Medulla oblongata (tissue), 1 donor: ENCODE results near the gene MYO18A.
"Not testable (repeated sequence)": the region's sequence is repeated elsewhere in the genome, so short reads cannot be mapped to it uniquely, and the experiment has no call there.

ENCODE experiments used
- DNase-seq: peaks from one replicate; pipeline ENCODE4 v3.0.0-alpha.2; 2015; ENCODE audit errors: extremely low spot score

The MYO18A gene, protein sequence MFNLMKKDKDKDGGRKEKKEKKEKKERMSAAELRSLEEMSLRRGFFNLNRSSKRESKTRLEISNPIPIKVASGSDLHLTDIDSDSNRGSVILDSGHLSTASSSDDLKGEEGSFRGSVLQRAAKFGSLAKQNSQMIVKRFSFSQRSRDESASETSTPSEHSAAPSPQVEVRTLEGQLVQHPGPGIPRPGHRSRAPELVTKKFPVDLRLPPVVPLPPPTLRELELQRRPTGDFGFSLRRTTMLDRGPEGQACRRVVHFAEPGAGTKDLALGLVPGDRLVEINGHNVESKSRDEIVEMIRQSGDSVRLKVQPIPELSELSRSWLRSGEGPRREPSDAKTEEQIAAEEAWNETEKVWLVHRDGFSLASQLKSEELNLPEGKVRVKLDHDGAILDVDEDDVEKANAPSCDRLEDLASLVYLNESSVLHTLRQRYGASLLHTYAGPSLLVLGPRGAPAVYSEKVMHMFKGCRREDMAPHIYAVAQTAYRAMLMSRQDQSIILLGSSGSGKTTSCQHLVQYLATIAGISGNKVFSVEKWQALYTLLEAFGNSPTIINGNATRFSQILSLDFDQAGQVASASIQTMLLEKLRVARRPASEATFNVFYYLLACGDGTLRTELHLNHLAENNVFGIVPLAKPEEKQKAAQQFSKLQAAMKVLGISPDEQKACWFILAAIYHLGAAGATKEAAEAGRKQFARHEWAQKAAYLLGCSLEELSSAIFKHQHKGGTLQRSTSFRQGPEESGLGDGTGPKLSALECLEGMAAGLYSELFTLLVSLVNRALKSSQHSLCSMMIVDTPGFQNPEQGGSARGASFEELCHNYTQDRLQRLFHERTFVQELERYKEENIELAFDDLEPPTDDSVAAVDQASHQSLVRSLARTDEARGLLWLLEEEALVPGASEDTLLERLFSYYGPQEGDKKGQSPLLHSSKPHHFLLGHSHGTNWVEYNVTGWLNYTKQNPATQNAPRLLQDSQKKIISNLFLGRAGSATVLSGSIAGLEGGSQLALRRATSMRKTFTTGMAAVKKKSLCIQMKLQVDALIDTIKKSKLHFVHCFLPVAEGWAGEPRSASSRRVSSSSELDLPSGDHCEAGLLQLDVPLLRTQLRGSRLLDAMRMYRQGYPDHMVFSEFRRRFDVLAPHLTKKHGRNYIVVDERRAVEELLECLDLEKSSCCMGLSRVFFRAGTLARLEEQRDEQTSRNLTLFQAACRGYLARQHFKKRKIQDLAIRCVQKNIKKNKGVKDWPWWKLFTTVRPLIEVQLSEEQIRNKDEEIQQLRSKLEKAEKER (N-terminal part only)

DNA sequence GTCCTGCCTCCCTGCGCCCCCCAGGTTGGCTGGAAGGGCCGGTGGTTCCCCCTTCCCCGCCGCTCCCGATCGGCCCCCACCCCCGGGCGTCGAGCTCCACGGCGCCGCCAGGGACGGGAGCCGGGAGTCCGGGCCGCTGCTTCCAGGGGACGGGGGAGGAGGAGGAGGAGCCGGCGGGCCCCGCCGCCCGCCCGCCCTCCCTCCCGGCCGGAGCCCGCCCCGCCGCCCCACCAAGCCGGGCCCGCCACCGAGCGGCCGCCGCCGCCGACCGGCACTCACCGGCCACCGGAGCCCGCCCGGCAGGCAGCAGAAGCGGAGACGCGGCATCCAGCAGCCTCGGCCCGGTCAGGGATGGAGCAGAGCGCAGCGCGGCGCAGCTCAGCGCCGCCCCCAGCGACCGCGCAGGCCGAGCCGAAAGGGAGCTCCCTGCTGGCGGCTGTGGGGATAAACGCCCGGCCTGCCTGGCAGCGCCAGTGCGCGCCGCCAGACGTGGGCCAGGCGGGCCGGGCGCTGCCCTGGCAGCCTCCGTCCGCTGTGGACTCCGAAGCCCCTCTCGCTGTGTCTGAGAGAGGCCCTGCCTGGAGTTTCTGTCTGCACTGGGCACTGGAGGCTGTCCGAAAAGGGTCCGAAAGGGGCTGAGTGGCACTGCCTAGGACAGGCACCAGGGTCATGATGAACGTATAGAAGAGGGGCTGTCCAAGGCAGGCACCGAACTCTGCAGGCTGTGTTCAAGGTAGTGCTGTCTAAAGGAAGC, at the start of gene MYO18A:
Gene MYO18A (minus strand): TSS at position 365 of the 754 bp plus-strand sequence. CDS start 13,458 bp downstream, outside the sequence.
- DNase-seq, result peak; percentile 84

DNA sequence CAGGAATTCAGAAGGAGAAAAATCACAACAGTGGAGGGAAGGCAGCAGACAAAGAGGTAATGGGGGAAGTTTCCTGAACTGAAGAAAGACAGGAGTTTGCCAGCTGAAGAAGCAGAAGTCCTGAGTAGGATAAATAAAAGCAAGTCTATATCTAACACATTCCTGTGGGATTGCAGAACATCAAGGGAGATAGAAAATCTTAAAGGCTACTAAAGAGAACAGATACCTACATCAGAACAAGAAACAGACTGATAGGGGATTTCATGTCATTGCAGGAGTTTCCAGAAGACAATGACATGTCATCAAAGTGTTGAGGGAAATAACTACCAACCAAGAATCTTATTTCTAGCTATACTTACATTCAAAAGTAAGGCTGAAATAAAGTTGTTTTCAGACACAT, 45.2 kb upstream of the MYO18A start:
- DNase-seq, result no peak

DNA sequence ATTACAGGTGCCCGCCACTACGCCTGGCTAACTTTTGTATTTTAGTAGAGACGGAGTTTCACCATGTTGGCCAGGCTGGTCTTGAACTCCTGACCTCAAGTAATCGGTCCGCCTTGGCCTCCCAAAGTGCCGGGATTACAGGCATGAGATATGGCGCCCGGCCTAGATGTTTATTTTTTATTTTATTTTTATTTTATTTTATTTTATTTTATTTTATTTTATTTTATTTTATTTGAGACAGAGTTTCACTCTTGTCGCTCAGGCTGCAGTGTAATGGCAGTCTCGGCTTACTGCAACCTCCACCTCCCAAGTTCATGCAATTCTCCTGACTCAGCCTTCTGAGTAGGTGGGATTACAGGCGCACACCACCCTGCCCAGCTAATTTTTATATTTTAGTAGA, 41.1 kb upstream of the MYO18A start:
- not testable (repeated sequence) for DNase-seq

DNA sequence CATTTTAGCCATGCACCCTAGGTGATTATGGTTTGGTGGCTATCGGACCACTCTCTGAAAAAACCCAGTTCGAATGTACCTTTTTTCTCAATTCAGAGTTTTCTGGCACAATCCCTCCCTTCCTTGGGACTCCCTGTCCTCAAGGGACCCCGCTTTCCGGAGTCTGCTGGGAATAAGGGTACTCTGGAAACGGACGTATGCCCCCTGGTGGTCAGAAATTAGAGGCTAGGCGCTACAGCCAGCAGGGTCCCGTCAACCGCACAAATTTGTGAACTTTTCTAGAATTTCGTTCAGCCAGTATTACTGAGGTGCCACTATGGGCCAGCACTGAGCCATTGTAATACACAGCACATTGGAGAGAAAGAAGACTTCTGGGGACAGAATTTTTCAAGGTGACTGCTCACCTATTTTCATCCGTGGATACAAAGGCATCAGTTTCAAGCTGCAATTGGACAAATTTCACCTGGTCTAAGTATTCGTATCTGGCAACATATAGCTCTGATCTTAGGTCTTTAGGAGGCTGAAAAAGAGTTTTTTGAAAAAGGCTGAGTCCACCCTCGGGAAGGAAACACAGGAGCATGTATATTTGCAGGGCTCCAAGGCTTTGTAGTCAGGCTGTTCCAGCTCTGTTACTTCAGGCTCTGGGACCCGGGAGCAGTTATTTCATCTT, 39.3 kb upstream of the MYO18A start:
- DNase-seq, result peak; percentile 95

DNA sequence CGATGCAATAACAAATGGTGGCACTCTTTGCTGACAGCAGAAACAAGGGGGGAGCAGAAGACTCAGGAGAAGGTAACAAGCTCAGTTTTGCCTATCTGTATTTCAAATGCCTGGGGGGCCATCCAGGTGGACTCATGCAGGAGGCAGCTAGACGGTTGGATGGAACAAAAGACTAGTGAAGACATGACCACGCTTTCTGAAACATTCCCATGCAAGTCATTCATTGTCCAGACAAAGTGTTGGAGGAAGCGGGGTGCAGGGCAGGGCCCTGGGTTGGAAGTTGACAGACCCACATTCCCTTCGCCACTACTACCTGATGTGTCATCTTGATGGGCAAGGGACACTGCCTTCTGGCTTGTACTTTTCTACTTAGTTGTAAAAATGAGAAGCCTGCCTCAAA, 36.7 kb upstream of the MYO18A start:
- no peak for DNase-seq

DNA sequence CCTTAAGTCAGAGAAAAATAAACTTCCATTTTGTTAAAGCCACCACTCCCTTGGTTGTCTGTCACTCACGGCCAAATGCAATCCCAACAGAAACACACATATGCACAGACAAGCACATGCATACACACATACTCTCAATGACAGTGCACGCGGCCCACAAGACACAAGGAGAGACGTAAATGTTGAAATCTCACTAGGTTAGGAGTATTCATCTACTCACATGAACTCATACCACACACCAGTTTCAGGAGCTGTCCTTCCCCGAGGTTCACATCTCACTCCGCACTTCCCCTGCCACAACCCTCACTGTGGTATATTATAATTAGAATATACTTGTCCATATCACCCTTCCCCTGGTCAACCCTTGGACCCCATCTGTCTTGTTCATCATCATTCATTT, 36.0 kb upstream of the MYO18A start:
- no peak for DNase-seq

DNA sequence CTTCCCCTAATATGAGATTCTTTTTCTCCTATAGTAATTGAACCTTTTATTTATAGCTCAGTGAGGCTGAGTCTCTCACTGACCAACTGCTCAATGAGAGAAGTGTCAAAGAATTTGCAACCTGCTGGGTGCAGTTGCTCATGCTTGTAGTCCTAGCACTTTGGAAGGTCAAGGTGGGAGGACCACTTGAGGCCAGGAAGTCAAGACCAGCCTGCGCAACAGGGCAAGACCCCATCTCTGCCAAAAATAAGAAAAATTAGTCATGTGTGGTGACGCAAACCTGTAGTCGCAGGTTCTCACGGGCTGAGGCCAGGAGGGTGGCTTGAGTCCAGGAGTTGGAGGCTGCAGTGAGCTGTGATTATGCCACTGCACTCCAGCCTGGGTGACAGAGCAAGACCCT, 35.5 kb upstream of the MYO18A start:
- no peak for DNase-seq

DNA sequence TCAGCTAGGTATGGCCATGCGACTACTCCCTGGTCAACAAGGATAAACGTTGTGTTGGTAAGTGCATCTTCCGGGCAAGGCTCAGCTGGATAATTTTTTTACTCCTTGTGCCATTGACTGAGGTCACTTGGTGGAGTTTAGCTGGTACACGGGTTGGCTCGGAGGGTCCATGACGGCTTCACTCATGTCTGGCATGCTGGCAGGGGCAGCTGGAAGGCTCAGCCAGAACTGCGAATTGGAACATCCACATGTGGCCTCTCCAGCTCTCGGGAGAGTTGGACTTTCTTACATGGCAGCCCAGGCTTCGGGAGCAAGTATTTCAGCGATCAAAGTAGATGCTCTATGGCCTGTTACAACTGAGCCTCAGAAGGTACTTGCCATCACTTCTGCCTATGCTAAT, 35.0 kb upstream of the MYO18A start:
- no peak for DNase-seq

DNA sequence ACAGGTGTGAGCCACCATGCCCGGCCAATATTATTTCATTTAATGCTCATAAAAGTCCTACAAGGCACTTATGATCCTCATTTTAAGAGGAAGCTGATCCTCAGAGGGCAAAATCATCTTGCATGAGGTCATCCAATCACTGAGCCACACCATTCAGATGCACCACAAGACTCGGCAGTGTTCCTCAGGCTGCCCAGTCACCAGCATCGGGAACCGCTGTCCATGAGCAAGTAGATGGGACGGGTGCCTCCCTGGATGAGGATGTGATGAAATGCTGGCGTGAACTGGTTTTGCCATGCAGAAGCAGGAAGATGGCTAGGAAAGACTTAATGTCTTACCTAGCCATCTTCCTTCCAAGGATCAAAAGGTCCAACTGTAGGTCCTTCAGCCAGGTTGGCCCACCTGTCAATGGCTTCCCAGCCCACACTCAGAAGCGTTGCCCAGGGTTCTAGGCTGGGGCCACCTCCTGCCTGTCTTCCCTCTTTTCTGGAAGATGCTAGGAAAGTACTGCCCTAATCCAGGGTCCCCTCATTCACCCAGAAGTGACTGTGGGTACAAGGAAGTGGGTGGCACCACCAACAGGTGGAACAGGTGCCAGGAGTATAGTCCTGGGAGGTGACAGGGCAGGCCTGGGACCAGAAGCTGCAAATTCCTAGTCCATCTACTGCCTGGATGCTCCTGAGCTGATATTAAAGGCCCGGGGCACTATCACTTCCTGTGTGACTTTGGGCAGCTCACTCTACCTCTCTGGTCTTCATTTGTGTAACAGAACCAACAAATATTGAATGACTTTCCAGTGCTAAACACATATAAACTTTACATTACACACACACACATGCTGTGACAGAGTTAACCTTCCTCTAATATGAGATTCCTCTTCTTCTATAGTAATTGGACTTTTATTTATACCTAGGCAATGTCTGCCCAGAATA, 34.3 kb upstream of the MYO18A start:
- peak; percentile 21 for DNase-seq

DNA sequence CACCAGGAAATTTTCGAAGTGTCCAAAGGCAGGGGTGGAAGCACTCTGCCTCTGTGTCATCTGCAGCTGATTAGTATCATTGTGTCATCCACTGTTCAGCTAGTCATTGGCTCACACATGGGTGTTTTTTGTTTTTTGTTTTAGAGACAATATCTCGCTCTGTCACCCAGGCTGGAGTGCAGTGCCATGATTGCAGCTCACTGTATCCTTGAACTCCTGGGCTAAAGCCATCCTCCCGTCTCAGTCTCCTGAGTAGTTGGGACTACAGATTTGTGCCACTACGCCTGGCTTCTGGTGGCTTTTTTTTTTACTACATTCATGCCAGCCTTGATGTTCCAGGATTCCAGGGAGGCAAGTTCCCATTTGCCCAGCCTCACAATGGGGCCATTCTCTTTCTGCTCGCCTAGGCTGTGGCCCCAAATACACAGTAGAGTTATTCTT, 32.5 kb upstream of the MYO18A start:
- DNase-seq, result peak; percentile 93

DNA sequence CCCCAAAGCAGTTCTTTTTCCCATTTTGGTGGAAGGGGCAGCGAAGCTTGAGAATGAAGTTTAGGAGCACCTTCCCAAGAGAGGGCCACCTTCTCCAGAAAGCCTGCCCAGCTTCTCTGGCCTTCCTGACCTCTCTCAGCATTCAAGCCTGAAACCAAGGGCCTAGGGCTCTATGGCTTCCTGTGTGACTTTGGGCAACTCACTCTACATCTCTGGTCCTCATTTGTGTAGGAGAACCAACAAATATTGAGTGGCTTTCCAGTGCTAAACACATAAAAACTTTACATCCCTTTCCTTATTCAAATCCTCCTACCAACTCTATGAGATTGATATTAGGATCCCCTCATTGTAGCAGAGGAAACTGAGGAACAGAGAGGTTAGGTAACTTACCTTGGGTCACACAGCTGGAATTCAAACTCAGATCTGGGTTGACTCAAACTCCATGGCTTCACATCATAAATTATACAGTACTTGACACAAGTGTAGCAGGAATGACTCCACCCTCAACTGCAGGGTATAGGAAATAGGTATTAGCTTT, 32.0 kb upstream of the MYO18A start:
- no peak for DNase-seq

DNA sequence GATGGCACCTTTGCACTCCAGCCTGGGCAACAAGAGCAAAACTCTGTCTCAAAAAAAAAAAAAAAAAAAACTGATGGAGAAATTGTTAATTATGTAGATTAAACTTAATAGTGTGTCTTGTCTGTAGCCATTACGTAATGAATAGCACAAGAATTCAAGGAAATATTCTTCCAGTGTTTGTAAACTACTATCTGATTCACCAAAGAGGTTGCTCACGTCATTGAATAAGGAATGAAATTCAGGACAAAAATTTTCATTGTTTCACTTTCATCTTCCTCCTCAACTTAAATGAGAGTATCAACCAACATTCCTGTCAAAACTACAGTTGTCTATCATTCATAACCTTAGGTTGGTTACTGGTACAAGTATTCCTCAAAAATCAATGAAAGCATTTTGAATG, 30.7 kb upstream of the MYO18A start:
- DNase-seq, result no peak

DNA sequence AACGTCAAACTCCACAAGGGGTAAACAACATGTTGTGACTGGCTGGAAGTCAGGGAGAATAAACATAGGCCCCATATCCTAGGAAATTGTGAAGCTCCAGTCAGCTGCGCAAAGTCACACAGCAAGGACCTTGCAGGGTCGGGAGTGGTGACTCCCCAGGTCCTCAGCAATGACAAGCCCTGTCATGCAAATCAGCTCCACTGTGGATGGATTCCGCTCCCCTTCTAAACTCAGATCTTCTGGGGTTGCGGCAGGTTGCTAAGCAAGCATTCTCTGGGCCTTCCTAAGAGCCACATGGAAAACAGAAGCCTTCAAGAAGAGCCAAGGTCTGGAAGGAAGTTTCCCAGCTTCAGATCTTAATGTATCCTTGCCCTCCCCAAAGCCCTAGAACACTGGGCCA, 28.9 kb upstream of the MYO18A start:
- no peak for DNase-seq

DNA sequence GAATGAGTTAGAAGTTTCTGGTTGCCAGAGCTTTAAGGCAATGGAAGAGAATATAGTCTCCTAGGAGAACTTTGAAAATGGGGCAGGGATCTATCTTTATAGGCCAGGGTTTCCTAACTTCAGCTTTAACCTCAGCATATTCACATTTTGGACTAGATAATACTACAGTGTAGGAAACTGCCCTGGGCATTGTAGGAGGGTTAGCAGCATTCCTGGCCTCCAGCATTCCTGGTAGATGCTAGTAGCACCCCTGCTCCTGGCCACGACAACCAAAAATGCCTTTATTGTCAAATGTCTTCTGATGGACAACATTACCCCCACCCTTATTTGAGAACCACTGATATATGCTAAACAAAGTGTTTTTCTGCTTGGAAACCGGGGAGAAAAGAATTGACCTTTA, 27.8 kb upstream of the MYO18A start:
- DNase-seq, result no peak

DNA sequence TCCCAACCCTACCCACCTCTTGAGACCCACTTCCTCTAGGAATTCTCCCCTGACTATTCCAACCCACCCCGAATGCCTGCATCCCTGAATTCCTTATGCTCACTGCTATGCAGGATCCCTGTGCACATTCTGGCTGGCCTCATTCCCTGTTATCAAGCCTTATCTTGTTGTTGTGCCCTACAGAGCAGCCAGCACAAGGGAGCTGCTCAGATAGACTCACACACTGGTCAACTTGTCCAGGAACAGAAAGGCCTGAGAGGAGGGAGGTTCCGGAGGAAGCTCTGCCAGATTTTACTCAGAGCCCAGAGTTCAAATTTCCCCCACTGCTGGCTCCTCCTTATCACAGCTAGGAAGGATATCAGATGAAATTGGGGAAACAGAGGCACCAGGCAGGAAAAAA, 24.8 kb upstream of the MYO18A start:
- no peak for DNase-seq

DNA sequence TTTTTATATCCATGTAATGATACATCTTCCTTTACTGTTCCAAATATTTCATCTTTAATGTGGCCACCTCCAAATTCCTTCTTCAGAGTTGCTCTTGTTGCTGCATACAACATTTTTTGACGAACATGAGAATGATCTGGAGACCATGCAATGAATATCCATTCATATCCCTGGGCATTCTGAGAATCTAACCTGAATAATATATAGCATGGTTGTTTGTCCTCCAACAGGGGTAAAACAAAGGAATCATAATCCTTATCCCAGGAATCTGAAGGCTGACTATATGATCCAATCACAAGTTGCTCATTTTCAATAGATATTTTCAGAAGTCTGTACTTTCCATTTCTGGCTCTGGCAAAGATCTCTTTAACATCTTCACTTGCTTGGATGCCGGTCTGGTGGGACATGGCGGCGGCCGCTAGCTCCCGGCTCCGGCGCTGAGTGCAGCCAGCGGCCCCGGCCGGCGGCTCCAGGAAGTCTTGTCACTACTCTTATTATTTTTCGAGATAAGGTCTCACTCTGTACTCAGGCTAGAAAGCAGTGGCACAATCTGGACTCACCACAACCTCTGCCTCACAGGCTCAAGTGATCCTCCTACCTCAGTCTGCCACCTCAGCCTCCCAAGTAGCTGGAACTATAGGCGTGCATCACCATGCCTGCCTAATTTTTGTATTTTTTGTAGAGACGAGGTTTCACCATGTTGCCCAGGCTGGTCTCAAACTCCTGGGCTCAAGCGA, 24.0 kb upstream of the MYO18A start:
- DNase-seq, result not testable (repeated sequence)

DNA sequence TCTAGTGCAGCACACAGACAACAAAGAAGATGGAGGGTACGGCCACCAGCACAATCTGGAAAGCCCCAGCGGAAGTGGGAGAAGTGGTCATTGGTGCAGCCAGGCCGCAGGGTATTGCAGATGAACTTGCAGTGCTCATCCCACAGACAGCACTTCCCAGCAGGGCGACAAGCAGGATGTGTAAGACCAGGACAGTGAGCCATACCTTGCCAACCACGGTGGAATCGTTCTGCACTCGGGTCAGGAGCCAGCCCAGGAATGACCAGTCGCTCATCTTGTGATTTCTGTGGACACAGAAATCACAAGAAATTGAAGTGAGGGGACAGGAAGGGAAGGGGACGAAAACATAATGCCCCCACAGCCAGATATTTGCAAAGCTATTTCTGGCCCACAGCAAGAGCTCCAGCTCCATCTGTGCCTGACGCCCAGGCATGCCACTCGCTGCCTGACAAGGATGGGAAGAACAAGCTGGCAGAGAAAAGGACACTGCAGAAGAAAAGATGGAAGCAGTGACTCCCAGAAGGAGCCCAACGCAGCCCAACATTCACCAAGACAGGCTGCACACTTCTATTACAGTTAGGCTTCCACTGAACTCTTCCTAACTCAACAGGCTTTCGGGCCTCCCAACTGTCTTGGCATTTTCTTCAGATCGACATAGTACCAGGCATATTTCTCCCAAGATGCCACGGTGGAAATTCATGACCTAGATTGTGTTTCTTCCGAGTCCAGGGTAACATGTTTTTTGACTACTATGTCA, 17.5 kb upstream of the MYO18A start:
- no peak for DNase-seq
